H4 (cell line): Measurements from ENCODE around the gene MRGPRD. TPM values are rescaled to one million over a fixed set of nuclear protein-coding genes. Genes with fewer than 3 reads are reported as not detected.

ENCODE experiments used
- DNase-seq: peaks from one replicate; pipeline ENCODE4 v3.0.0-alpha.2; 2015; ENCODE audit warnings: low spot score
- total RNA-seq: library from RNA; depleted of rRNA; stranded (reverse); fragments of >200 nt; shearing (Covaris generic); gene quantifications from 2 replicates; pipeline ENCODE4 v1.2.3, GENCODE V29; 2014

Gene MRGPRD
- total RNA-seq, 1 experiment from 2014 or later: not detected

DNA sequence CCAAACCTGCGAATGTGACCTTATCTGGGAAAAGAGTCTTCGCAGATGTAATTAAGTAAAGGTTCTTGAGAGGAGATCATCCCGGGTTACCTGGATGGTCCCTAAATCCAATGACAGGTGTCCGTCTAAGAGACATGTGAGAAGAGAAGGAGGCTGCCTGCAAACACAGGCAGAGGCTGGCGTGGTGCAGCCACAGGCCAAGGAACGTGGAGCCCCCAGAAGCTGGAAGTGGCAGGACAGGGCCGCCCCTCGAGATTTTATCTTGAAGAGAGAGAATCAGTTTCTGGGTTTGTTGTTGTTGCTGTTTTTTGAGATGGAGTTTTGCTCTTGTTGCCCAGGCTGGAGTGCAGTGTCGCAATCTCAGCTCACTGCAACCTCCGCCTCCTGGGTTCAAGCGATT is 33.6 kb downstream of the MRGPRD start:
- DNase-seq: no peak

GRCh38 chr11:68946416-68947090 is 34.2 kb downstream of the MRGPRD start:
- peak; percentile 59 for DNase-seq

DNA sequence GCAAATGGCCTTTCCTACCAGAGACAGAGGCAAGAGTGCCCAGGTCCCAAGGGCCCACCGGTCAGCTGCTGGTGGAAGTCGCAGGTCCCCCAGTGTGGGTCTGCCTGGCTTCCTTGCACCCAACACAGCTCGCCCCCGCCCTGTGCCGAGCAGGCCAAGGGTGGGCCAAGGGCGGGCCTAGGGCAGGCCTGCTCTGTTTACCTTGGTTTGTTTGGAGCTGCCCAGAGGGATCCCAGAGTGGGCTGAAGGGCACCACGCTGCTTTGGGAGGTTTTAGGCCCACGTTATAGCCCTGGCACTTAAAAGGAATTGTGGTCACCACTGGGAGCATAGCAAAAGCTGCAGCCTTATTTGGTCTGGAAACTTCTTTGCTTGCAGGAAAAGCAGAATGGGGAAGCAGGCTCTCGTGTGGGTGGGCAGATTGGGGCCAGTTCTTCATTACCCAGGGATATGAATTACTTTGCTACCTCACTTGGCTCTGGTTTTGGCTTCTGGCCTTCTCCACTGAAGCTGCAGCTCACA is 38.0 kb downstream of the MRGPRD start:
- peak; percentile 75 for DNase-seq

DNA sequence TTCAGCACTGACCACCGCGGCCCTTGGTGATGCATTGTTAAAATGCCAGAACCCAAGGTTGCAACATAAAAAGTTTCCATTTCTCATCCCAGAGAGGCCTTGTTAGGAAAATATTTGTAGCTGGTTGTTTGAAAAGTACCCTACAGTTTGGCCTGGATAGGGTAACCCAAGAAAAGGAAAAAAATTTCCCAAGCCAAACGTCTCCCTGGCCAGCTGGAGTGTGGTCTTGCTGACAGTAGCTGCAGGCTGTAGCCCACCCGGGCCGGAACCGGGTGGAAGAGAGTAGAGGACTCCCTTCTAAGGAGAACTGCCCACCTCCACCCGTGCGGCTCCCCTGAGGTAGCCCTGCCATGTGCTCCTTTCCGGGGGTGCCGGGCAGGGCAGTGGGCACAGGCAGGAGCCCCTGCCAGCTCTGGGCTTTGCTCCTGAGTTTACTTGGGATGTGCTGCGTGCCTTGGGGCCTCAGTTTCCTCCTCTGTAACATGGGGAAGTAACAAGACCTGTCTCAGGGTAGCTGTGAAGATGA is 38.6 kb downstream of the MRGPRD start:
- no peak for DNase-seq

DNA sequence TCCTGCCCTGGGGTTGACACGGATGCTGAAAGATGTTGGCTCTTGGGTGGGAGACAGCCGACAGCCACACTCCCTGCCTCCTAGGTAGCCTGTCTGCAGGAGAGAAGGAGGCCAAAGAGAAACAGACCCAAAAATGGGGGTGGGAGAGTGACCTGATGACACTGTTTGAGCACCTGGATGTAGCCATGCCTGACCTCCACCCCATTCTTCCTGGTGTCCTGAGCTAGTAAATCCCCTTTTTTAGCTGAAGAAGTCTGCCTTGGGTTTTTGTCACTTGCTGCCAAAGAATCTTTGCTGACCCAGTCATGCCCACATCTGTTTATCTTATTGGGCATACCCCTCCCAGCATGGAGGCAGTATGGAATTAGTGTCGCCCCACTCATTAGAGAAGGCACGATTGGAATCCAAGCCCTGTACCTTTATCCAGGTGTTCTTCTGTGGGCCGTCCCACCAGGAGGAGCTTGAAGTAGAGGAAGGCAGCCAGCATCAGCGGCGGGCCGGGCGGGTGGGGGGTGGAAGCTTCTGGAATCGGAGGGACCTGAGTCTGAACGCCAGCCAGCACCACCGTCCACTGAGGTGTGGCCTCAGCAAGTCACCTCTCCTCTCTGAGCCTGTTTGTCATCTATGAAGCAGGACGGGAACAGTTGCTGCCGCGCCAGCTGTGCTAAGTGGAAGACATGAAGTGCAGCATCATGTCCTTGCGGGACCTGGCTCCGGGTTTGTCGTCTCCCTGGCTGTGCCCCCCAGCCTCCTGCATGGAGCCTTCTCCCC is 39.3 kb downstream of the MRGPRD start:
- no peak for DNase-seq

DNA sequence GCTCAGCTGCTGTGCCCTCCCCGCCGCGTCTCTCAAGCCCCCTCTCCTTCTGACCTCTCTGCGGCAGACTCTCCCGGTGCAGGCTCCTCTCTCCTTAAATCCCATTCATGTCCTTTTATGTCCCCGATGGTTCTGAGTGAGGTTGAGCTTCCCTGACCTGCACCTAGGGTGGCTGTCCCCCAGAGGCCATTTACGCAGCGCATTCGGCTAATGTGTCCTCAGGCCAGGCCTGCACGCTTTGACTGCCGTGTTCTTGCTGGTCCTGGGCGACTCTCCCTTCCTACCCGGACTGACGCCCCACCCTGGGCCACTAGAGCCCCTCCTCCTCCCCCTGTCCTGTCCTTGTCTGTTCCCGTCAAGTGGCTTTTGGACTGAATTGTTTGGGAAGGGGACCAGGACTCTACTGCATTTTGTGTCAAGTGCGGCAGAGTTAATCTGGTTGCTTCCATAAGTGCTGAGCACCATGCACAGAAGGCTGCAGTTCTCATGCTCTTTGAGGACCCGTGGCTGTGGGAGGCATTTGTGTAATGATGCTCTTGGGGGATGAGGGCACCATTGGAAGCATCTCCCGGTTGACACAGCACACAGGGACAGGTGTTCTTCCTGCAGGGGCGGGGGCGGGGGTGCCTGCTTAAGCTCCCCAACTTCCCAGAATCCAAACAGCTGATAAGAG is 40.0 kb downstream of the MRGPRD start:
- DNase-seq: no peak

DNA sequence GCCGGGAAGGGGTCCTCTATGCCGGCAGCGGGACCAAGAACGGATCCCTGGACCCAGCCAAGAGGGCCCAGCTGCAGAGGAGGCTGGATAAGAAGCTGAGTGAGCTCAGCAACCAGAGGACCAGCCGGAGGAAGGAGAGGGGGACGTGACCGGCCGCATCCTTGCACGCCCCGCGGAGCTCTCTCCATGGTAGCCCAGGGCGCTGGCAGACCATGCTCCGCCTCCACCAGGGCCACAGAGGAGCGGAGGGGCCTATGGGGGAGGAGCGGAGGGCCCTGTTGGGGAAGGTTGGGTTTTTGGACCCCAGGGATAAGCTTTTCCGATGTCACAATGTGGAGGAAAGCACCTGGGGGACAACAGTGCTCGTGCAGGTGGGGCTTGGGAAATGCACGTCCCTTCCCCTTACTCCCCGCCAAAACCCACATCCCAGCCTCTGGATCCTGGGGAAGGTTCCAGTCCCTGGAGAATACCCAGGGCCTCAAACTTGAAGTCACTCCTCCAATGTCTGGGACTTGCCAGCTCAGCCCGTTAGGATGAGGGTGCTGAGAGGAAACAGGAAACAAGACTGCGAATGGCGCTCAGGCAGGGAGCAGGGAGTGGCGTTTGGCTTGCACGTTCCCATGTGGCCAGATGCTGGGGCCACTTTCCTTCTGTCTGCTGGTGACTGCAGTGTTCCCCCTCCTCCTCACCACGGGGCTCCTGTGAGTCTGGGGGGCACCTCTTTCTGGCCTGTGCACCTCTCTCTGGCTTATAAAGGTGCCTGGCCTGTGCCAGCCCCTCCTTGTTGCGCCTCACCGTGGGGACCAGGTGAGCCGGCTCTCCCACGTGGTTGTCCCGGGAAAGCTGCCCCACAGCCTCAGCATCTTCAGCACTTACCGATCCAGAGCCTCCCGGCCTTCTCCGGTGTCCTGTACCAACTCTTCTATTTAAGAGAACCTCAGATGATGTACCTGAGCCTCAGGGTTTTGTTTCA is 40.9 kb downstream of the MRGPRD start:
- no peak for DNase-seq

DNA sequence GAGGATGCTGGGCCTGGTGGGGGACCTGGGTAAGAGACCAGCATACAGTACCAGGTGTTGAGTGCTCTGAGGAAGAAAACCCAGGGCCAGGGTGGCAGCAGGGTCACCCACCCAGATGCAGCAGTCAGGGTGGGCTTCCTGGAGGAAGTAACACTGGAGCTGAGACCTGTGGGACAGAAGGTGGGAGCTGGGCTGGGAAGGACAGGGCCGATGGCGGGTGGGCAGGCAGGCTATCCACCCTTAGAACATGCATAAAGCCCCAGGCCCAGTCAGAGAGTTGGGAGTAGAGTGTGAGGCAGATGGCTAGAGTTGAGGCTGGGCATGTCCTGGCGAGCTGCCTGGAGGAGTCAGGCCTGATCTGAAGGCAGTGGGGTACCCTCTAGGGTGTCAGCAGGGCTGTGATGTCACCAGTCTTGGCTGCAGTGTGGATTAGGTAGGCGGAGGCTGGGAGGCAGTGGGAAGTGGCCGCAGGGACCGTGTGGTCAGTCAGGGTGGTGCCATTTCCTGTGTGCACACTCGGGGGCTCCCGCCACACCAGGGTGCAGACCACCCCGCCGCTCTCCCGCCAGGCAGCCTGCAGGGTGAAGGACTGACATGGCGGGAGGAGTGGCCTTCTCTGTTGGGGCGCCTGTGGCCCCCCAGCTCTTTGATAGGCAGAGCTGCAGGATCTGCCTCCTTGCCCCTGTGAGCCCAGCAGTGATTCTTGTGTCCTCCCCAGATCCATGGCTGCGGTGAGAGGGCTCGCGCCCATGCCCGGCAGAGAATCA is 41.8 kb downstream of the MRGPRD start:
- no peak for DNase-seq

DNA sequence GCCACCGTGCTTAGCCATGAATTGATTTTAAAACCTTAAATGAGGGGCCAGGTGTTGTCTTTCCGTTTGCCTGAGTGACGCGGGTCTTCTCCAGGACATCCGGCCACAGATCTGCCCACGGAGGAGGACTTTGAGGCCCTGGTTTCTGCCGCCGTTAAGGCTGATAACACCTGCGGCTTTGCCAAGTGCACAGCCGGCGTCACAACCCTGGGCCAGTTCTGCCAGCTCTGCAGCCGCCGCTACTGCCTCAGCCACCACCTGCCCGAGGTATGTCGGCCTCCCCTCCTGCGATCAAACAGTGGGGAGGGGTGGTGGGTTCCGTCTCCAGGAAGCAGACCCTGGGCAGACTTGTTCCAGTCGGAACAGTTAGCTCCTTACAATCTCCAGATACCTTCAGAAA is 42.7 kb downstream of the MRGPRD start:
- no peak for DNase-seq

DNA sequence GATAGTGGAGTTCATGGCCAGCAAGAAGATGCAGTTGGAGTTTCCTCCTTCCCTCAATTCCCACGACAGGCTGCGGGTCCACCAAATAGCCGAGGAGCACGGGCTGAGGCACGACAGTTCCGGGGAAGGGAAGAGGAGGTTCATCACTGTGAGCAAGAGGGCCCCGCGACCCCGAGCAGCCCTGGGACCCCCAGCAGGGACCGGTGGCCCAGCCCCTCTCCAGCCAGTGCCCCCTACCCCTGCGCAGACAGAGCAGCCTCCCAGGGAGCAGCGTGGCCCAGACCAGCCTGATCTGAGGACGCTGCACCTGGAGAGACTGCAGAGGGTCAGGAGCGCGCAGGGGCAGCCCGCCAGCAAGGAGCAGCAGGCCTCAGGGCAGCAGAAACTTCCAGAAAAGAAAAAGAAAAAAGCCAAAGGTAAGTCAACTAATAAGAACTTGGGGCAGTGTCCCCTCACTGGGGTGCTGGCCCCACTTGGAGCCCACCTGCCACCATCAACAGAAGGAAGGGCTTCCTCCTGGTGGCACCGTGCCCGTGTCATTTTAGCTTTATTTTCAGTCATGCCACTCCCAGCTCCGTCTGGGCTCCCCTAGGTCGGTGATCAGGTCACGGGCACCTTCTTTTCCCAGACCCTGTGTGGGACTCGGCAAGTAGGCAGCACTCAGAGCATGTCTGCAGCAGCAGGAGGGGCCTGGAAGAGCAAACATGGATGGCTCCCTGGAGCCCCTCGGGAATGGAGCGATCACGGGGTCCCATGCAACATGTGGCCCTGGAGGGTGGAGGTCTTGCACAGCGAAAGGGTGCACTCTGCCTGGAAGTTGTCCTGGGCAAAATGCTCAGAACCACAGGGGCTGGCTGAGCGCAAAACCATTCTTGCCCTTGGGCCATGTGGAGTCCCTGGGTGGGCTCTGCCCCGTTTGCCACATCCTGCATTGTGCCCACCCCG is 43.8 kb downstream of the MRGPRD start:
- DNase-seq: no peak

GRCh38 chr11:68936358-68936636 is 44.5 kb downstream of the MRGPRD start:
- DNase-seq: no peak

DNA sequence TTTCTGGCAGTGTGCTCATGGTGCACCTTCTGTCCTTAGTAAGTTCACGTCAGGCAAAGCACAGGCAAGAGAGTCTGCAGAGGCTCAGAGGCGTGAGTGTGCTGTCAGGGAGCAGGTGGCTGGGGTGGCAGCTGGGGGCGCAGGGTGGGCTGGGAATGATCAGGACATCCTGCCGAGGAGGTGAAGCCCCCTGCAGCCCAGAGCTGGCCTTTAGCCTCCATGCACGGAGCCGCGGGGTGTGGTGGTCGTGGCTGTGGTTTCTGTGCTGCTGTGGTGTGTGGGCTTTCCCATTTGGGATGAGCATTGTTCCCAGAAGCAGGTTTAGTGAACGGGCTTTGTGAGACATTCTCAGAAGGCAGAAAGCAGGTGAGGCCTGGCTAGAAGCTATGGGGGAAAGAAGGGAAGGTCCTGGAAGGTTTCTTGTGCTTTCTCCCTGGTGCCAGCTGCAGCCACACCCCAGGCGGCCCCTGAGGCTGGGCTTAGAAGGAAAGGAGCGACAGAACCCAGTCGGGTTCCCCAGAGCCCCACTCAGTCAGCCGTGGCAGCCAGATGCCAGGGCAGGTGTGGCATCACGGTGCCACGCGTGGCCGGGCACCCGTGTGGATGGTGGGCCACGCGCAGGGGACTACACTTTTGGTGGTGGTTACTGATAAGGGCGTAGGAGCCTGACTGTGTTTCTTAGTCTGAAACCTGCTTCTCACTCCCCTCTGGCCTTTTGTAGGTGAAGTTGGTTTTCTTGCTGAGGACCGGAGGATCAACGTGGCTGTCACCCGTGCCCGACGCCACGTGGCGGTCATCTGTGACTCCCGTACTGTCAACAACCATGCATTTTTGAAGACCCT is 45.0 kb downstream of the MRGPRD start:
- DNase-seq: no peak

GRCh38 chr11:68935066-68935465 is 45.7 kb downstream of the MRGPRD start:
- no peak for DNase-seq

- no peak for DNase-seq
Measured at GRCh38 chr11:68934666-68935065, 46.1 kb downstream of the MRGPRD start.

DNA sequence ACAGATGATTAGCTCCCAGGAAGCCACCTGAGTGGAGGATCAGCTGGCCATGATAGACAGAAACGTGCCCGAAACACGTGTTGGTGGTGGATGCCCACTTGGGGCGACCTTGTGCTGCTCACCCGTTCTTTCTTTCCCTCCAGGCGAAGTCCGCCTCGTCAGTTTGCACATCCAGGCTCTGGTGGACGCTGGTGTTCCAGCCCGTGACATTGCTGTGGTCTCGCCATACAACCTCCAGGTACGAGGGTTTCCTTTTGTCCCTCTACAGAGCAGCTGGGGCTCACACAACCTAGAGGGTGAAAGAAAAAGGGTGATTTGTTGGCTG is 46.5 kb downstream of the MRGPRD start:
- no peak for DNase-seq

DNA sequence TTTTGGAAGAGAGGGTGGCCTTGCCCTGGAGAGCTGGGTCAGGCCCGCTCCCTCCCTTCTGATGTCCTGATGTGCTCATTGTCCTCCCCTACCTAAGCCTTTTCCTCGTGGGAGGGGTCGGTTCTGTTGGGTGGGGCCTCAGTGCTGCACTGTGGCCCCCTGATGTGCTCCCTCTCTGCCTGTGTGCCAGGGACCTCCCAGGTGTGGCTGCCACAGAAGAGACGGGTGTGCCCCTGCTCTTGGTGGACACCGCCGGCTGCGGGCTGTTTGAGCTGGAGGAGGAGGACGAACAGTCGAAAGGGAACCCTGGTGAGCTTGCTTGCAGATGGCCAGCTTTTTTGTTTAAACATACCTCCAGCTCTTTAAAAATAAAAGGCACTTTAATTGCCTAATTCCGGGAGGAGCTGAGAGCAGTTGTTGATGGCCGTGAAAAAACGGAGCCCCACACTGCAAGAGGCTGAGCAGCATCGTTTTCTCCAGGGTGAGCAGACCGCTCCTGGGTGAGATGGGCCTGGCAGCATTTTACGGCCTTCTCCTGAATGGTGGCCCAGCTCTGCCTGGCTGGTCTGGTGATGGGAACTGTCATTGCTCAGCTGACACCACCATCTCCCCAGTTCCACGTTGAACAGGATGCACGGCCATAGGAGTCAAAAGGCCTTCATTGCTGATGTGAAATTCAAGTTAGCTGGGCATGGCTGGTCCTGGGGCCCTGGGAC is 47.0 kb downstream of the MRGPRD start:
- no peak for DNase-seq

GRCh38 chr11:68932933-68933577 is 47.7 kb downstream of the MRGPRD start:
- no peak for DNase-seq

DNA sequence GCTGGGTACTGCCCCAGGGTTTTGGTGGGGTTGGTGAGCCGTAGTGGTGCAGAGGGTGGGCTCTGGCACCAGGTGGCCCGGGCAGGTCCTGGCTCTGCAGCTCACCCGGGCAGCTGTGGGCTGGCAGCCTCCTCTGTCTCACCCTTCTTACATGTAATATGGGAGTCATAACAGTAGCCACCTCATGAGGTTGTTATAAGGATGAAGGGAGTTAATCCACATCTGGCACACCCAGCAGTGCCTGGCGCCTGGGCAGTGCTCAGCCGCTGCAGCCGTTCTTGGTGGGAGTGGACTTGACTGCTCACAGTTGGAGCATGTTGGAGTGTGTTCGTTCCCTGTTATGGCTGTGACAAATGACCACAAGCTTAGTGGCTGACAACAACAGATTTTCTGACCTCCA is 48.4 kb downstream of the MRGPRD start:
- no peak for DNase-seq
